ENCODE results near the gene IDUA. TPM values are rescaled to one million over a fixed set of nuclear protein-coding genes. Genes with fewer than 3 reads are reported as not detected.

Gene IDUA
- total and polyA plus RNA-seq, 12 donors: 1.6 to 109 (median 31.2) TPM

DNA sequence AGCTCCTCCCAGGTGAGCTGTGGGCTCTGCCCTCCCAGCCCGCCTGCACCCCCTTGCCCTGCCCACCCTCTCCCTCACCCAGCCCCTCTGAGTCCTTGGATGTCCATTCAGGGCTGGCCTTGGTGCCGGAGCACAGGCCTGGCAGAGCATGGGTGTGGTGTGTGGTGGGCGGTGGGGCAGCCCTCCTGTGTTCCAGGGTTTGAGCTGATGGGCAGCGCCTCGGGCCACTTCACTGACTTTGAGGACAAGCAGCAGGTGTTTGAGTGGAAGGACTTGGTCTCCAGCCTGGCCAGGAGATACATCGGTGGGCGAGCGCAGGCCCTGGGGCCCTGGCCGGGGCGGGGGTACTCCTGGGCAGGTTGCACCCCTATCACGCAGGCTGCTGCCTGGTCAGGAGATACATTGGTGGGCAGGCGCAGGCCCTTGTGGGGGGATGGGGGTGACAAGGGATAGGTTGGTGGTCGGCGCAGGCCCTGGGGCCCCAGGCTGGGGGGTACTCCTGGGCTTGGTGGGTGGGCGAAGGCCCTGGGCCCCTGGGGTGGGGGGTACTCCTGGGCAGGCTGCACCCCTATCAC, 13.9 kb downstream of the IDUA start:
- no peak overlapping the region for H3K27ac ChIP-seq
- H3K9me3 ChIP-seq (replicated peaks in 1 of 3): no peaks in the 10 kb centered on the region
- no peak overlapping the region for H3K4me3 ChIP-seq
- no peak for TF ChIP-seq POLR2A (IDR thresholded peaks at IDR 0.05)
- TF ChIP-seq, protein P1, sequence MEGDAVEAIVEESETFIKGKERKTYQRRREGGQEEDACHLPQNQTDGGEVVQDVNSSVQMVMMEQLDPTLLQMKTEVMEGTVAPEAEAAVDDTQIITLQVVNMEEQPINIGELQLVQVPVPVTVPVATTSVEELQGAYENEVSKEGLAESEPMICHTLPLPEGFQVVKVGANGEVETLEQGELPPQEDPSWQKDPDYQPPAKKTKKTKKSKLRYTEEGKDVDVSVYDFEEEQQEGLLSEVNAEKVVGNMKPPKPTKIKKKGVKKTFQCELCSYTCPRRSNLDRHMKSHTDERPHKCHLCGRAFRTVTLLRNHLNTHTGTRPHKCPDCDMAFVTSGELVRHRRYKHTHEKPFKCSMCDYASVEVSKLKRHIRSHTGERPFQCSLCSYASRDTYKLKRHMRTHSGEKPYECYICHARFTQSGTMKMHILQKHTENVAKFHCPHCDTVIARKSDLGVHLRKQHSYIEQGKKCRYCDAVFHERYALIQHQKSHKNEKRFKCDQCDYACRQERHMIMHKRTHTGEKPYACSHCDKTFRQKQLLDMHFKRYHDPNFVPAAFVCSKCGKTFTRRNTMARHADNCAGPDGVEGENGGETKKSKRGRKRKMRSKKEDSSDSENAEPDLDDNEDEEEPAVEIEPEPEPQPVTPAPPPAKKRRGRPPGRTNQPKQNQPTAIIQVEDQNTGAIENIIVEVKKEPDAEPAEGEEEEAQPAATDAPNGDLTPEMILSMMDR (IDR thresholded peaks at IDR 0.05): no peak
- no peak for DNase-seq
- no peaks in the 10 kb centered on the region for H3K36me3 ChIP-seq (replicated peaks in 1 of 2)
- H3K4me1 ChIP-seq (replicated peaks in 1 of 2): peaks cover 18 to 23% of the 10 kb centered on the region in 2 donors
- WGBS, 4 donors: 80 to 100% (median 86%) methylated on average over 1 to 15 of the region's 15 CpGs
- intact Hi-C loops (cut with DNase I): no loop called here
- peaks cover 38% of the 10 kb centered on the region for H3K27me3 ChIP-seq

DNA sequence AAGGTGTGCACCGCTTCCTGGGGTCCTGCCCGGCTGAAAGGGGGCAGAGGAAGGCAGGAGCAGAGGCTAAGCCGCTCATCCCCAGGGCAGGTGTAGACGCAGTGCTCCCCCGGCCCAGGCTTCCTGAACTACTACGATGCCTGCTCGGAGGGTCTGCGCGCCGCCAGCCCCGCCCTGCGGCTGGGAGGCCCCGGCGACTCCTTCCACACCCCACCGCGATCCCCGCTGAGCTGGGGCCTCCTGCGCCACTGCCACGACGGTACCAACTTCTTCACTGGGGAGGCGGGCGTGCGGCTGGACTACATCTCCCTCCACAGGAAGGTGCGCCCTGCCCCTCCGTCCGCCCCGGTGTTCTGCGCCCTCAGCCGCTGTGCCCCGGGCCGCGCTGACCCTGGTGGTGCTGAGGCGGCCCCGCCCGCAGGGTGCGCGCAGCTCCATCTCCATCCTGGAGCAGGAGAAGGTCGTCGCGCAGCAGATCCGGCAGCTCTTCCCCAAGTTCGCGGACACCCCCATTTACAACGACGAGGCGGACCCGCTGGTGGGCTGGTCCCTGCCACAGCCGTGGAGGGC, 14.8 kb downstream of the IDUA start:
- 17 to 100% (median 31%) methylated on average over 1 to 48 of the region's 48 CpGs for WGBS, 4 donors
- Histone ChIP-seq H3K9me3 (replicated peaks in 1 of 3) (no peaks in the 10 kb centered on the region), H3K27me3 (peaks cover 38% of the 10 kb centered on the region), H3K4me3 (no peak overlapping the region), H3K4me1 (replicated peaks in 1 of 2) (peaks cover 18 to 23% of the 10 kb centered on the region in 2 donors), H3K36me3 (replicated peaks in 1 of 2) (no peaks in the 10 kb centered on the region), H3K27ac (no peak overlapping the region)
- intact Hi-C loops (cut with DNase I): no loop called here
- TF ChIP-seq POLR2A (IDR thresholded peaks at IDR 0.05): no peak
- TF ChIP-seq, protein P1 (IDR thresholded peaks at IDR 0.05): no peak
- DNase-seq: no peak

DNA sequence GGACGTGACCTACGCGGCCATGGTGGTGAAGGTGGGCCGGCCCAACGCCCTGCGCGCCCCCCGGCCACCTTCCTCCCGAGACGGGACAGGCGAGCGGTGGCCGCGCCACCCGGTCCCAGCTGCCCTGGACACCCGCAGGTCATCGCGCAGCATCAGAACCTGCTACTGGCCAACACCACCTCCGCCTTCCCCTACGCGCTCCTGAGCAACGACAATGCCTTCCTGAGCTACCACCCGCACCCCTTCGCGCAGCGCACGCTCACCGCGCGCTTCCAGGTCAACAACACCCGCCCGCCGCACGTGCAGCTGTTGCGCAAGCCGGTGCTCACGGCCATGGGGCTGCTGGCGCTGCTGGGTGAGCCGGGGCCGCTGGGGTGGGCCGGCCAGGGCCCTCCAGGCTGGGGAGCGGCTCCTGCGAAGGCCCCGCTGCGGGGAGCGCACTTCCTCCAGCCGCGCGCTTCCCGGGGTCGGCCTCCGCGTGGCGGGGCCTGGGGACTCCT, 15.3 kb downstream of the IDUA start:
- 2 to 3% methylated on average over 54 of the region's 54 CpGs; no CpG with 5 or more reads in 2 of the 4 donors for WGBS, 4 donors
- intact Hi-C loops (cut with DNase I): no loop called here
- no peak for TF ChIP-seq POLR2A (IDR thresholded peaks at IDR 0.05)
- TF ChIP-seq, protein P1 (IDR thresholded peaks at IDR 0.05): no peak
- peaks cover 38% of the 10 kb centered on the region for H3K27me3 ChIP-seq
- DNase-seq: peak in 4 of 7 donors; percentile 61 to 65 (median 63)
- H3K4me3 ChIP-seq: peak overlapping the region in 1 of 4 donors; percentile 26
- H3K27ac ChIP-seq: no peak overlapping the region
- H3K9me3 ChIP-seq (replicated peaks in 1 of 3): no peaks in the 10 kb centered on the region
- no peaks in the 10 kb centered on the region for H3K36me3 ChIP-seq (replicated peaks in 1 of 2)
- H3K4me1 ChIP-seq (replicated peaks in 1 of 2): peaks cover 18 to 20% of the 10 kb centered on the region in 2 donors

DNA sequence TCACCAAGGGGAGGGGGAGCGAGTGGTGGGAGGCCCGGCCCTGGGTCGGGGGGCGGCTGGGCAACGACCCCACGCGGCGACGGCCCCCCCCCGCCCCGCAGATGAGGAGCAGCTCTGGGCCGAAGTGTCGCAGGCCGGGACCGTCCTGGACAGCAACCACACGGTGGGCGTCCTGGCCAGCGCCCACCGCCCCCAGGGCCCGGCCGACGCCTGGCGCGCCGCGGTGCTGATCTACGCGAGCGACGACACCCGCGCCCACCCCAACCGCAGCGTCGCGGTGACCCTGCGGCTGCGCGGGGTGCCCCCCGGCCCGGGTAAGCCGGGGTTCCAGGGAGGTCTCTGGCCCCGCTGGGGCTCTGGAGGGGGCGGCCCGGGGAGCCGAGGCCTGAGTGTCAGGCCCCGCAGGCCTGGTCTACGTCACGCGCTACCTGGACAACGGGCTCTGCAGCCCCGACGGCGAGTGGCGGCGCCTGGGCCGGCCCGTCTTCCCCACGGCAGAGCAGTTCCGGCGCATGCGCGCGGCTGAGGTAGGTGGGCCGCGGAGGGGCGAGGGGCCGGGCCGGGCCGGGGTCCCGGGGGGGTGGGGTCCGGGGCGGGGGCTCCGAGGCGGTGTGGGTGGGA, 15.9 kb downstream of the IDUA start:
- Histone ChIP-seq H3K4me3 (peak overlapping the region in 1 of 4 donors; percentile 26), H3K36me3 (replicated peaks in 1 of 2) (no peaks in the 10 kb centered on the region), H3K27me3 (peaks cover 38% of the 10 kb centered on the region), H3K9me3 (replicated peaks in 1 of 3) (no peaks in the 10 kb centered on the region), H3K4me1 (replicated peaks in 1 of 2) (peaks cover 14 to 15% of the 10 kb centered on the region in 2 donors), H3K27ac (no peak overlapping the region)
- TF ChIP-seq, protein P1 (IDR thresholded peaks at IDR 0.05): no peak
- no peak for TF ChIP-seq POLR2A (IDR thresholded peaks at IDR 0.05)
- DNase-seq: no peak
- 2 to 3% methylated on average over 71 to 75 of the region's 75 CpGs; no CpG with 5 or more reads in 2 of the 4 donors for WGBS, 4 donors
- intact Hi-C loops (cut with DNase I): no loop called here
